CD4-positive, alpha-beta T cell treated with Interleukin-10 for 1 hour (primary cell): Measurements from ENCODE around the gene ERGIC1.
A peak's percentile ranks its signal among the peaks of the same experiment; 100 is the strongest.
"Not testable (repeated sequence)": the region's sequence is repeated elsewhere in the genome, so short reads cannot be mapped to it uniquely, and the experiment has no call there.

ENCODE experiments used
- DNase-seq: peaks from one replicate; pipeline ENCODE4 v3.0.0-alpha.2; 2020

The ERGIC1 gene

GRCh38 chr5:172830876-172831662, 3.0 kb upstream of the ERGIC1 start:
- no peak for DNase-seq

DNA sequence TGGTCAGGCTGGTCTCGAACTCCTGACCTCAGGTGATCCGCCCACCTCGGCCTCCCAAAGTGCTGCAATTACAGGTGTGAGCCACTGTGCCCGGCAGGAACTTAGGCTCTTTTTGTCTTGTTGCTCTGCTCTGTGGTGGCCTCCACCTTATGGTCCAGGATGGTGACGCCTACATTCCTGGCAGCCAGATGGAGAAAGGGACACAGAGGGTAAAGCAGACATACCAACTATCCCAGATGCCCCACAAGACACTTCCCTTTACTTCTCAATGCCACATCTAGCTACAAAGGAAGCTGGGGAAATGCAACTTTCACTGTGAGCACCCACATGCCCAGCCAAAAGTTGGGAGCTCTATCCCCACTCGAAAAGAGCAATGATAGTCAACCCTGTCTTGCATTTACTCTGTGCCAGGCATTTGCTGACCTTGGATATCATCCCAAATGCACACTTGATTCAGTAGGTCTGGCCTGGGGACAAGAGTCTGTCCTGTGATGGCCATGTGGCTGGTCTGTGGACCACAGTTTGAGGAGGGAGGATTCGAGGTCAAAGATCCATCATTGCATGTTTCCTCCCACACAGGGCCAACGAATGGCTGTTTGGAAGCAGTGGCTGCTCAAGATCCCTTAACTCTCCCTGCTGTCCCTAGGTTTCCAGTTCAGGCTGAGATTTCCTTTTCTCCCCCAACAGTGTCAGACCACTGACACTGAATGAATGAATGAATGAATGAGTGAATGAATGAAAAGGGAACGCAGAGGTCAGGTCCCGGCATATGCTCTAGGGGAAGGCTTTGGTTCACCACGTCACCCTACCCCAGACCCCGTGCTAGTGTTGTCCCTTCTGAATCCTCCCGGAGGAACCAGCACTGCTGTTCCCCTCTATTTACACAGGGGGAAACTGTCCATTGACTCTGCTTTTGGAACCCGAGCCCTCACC, 1.4 kb upstream of the ERGIC1 start:
- DNase-seq: no peak

GRCh38 chr5:172833372-172833685, 722 bp upstream of the ERGIC1 start:
- DNase-seq: no peak

DNA sequence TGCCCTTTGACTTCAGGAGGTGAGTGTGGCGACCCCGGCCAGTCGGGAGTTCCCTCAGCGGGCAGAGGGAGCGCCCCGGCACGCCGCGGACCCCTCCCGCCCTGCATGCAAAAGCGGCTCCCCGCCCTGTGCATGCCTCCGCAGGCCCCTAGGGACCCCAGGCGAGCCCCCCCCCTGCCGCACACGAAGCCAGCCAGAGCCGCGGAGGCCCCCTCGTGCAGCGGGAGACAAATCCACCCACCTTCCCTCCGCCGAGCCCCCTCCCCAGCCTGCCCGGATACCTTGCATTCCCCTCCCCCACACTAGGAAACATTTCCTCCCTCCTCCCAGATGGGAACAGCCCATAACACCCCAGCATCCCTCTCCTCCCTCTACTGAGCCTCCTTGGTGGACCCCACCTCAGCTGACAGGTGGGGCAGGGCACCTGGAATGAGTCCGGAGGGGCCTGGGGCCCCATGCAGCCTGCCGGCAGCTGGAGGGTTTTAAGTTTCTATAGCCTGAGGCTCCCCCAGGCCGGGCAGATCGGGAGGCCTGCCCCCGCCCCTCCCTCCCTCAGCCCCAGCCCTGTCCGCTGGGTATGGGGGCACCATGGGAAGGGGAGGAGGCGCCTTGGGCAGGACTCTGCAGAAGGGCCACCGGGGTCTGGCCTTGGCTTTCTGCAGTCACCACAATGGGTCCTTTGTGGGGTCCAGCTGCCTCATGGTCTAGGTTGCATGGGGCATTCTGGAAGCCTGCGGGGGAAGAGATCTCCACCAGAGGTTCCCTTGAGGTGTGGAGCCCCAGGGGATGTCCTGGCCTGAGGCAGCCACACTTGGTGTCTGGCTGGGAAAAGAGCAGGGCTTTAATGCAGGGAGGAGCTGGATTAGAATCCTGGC, 601 bp downstream of the ERGIC1 start:
- DNase-seq: no peak

DNA sequence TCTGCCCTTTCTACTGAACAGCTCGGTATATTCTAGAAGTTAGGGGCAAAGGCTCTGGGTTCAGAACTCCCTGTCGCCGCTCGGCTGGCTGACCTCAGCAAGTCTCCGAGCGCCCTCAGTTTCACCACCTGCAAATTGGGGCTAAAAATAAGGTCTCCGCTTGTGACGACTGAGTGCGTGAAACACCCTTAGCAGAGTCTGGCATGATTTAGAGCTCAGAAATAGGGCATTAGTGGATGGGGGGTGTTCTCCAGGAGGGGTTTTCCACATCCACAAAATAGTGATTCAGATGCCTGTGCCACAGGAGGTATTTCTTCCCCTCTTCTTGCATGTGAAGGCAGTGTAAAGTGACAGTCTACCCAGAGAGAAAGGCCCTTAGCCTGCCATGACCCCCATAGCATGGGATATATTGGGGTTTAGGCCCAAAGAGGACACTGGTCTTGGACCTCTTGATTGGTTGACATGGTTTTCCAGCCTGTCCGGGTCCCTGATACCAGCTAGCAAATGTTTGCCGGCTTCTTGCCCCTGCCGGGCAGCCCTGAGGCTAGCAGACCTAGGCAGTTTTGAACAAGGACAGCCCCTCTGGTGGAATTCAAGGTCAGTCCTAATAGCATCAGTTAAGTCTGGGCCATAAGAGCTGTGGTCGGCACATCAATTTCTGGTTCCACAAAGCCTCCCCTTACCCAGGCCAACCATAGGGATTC, 1.4 kb downstream of the ERGIC1 start:
- peak; percentile 40 for DNase-seq

DNA sequence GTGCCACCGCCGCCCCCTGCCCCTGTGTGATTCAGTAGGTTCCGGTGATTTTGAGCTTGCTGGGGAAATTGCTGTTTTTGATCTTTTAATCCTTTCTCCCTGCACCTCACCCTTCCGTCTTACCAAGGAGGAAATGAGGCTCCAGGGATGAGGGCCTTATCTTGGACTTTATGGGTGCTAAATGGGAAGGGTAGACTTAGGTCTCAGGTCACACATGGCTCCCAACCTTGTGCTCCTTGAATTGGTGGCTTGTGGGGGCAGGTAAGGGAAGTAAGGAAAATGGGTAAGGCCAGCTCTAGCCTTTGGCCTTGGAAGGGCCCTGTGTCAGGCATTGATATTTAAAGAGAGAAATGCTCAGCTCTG, 1.9 kb downstream of the ERGIC1 start:
- DNase-seq: no peak

GRCh38 chr5:172837640-172838039, 3.6 kb downstream of the ERGIC1 start:
- DNase-seq: peak; percentile 59

GRCh38 chr5:172838151-172838875, 4.3 kb downstream of the ERGIC1 start:
- DNase-seq: no peak

GRCh38 chr5:172839669-172840431, 5.8 kb downstream of the ERGIC1 start:
- DNase-seq: no peak

DNA sequence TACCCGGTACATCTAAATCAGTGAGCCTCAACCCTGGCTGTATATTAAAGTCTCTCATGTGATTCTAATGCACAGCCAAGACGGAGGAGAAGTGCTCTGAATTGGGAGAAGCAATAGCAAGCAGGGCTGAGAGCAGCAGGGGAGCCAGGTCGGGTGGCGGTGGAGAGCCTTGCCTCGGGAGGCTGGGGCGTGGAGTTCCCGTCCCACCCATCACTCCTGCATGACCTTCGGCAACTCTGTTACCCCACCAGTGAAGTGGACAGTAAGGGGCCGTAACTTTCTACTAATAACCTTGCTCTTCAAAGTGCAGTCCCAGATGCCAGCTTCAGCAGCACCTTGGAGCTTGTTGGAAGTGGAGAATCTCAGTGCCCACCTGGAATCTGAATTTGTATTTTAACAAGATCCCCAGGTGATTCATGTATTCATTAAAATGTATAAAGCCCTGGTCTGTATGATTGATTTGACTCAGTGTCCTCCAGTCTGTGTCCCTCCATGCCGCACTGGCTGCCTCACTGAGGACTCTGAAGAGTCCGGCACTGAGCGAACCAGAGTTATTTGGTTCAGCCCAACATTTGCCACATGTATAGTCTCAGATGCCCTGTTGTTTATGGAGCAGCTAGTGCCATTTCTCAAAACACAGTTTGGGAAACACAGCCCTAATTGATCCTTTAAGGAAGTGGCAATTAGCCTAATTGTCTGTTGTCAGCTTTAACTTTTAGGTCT, 6.5 kb downstream of the ERGIC1 start:
- DNase-seq: no peak

DNA sequence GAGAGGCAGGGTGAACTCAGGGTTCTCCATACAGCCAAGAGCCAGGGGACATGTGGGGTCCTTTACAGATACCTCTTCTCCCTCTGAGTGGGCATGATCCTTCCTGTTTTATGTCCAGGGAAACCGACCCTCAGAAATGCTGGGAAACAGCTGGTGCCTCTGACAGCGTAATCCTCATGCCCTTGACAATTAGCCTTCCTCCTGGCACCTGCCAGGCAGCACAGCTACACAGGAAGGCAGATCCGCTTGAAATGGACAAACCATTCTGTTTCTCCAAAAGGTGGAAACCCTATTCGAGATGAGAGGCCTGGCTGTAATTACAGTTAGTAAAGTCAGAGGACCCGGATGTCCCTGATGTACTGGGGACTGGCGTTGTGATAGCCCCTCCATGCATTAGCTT, 7.2 kb downstream of the ERGIC1 start:
- no peak for DNase-seq

DNA sequence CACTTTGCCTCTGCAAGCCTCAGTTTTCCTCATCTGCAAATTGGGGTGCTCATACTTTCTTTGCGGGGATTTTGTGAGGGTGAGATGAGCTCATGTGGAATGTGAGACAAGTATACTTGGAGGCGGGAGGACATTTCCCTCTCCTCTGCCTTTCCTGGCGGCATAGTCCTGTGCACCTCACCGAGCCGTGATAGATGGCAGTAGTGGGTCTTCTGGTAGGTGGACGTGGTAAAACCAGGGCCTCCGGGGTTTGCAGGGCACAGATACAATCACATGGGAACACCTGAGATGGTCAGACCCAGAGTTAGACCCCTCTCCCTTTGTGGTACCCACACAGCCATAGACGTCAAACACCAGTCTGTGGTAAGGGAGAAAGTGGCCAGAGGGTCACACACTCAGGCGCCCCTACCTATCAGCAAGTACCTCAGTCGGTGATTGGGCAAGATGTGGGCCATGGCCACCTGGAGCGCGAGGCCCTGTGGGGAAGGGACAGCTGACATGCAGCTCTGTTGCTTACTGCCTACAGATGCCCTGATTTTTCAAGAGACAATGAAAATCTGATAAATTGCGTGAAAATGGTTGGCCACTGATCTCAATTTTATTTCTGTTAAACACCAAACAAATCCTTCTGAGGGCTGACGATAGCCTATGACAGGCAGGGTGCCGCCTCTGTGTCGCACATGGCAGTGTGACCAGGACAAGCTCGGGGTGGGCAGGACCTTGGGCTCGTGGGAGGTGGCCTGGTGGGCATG, 9.9 kb downstream of the ERGIC1 start:
- DNase-seq: no peak

- no peak for DNase-seq
Observed at GRCh38 chr5:172844577-172844838, 10.5 kb downstream of the ERGIC1 start.

- no peak for DNase-seq
Observed at GRCh38 chr5:172845154-172845553, 11.1 kb downstream of the ERGIC1 start.

DNA sequence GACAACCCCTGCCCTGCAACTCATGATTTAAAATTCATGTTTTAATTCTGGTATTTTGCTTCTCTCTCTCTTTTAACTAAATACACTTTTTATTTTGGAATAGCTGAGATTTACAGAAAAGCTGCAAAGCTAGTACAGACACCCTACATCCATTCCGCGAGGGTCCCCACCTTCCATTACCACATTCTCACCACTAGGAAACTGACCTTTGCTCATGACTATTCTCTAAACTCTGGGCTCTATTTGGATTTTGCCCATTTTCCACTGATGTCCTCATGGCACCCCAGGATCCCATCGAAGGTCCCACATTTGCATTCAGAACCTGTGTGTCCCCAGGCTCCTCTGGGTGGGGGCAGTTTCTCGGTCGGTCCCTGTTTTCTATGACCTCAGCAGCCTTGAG, 11.5 kb downstream of the ERGIC1 start:
- DNase-seq: no peak

GRCh38 chr5:172846249-172846648, 12.2 kb downstream of the ERGIC1 start:
- no peak for DNase-seq

- DNase-seq: no peak
Observed at GRCh38 chr5:172846677-172847076, 12.6 kb downstream of the ERGIC1 start.

DNA sequence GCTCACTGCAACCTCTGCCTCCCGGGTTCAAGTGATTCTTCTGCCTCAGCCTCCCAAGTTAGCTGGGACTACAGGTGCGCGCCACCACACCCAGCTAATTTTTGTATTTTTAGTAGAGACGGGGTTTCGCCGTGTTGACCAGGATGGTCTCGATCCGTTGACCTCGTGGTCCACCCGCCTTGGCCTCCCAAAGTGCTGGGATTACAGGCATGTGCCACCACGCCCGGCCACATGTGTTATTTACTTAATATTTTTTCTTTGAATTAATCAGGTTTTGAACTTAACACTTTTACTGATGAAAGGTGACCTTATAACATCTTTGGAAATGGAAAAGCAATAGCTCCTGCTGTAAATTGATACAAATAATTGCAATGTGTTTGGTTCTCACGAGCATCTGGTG, 13.5 kb downstream of the ERGIC1 start:
- DNase-seq: not testable (repeated sequence)

DNA sequence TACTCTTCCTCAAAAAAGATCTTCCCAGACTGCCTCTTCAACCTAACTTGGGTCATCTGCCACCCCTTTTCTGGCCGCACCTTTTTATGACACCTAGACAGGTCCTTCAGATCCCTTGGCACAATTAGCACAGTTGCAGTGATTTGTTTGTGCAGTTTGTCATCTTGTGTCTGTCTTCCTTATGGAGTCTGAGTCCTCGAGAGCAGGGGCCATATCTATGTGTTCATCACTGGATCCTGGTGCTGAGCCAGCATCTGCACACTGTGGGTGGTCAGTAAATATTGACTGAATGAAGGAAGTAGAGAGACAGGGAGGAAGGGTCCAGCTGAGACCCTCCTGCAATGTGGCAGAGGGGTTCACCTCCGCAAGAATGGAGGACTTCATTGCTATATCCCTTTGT, 14.4 kb downstream of the ERGIC1 start:
- DNase-seq: no peak
